ENCODE data around the gene CD74. TPM values are rescaled to one million over a fixed set of nuclear protein-coding genes. Genes with fewer than 3 reads are reported as not detected.

CD74 gene
- total RNA-seq, 1 donor from 2014 or later, result 15.7 TPM

DNA sequence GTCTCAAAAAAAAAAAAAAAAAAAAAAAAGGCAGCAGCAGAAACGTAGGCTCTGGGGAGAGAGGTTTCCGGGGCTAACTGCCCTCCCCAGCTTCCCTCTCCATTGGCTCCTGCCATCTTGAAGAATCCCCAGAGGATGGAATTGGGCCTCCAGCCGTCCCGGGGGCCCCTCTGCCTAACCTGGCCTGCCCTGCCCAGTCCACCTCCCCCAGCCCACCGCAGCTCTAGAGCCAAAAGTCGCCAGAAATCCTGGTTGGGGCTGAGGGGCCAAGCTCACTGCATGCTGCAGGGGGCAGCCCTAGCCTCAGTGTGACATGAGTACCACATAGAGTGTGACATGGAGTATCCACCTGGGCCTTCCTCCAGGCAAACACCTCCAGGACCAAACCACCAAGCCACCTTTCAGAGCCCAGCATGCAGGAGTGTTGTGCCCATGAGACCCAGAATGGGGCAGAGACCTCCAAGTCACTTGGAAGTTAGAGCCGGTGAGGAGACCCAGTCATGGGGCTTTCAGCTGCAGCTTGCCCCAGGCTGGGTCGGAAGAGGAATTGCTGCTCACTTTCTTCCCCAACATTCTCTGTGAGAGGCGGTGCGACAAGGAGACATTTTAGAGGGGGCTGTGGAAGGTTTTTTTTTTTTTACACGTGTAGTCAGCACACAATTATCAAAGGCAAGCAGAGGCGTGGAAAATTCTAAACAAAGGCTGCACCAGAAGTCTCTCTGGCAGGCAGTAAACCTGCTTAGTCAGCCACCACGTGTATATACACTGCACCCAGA is 17.6 kb downstream of the CD74 start:
- no peak overlapping the region for H3K4me3 Mint-ChIP-seq (ENCODE audit: unreplicated experiment)
- no peak for TF ChIP-seq EZH2 (IDR thresholded peaks at IDR 0.05; ENCODE audit: insufficient read depth, low read length)
- TF ChIP-seq, protein P1, sequence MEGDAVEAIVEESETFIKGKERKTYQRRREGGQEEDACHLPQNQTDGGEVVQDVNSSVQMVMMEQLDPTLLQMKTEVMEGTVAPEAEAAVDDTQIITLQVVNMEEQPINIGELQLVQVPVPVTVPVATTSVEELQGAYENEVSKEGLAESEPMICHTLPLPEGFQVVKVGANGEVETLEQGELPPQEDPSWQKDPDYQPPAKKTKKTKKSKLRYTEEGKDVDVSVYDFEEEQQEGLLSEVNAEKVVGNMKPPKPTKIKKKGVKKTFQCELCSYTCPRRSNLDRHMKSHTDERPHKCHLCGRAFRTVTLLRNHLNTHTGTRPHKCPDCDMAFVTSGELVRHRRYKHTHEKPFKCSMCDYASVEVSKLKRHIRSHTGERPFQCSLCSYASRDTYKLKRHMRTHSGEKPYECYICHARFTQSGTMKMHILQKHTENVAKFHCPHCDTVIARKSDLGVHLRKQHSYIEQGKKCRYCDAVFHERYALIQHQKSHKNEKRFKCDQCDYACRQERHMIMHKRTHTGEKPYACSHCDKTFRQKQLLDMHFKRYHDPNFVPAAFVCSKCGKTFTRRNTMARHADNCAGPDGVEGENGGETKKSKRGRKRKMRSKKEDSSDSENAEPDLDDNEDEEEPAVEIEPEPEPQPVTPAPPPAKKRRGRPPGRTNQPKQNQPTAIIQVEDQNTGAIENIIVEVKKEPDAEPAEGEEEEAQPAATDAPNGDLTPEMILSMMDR (IDR thresholded peaks at IDR 0.05; ENCODE audit: insufficient read depth, low read depth, low read length), result no peak
- no peak for FAIRE-seq
- no peaks in the 10 kb centered on the region for H3K27me3 Mint-ChIP-seq (ENCODE audit: low read depth, unreplicated experiment)
- peaks cover 42% of the 10 kb centered on the region for H3K36me3 Mint-ChIP-seq (ENCODE audit: low read depth, unreplicated experiment)
- Histone ChIP-seq H3K4me1 (ENCODE audit: insufficient read depth, low read length) (peaks cover 4% of the 10 kb centered on the region), H3K9me3 (ENCODE audit: insufficient read depth, low read depth, low read length) (no peaks in the 10 kb centered on the region), H2AFZ (ENCODE audit: low read depth, low read length) (no peak overlapping the region), H3K36me3 (ENCODE audit: insufficient read depth, low read length) (peaks cover 36% of the 10 kb centered on the region), H3K4me3 (ENCODE audit: insufficient read depth, low read depth, low read length) (no peak overlapping the region), H3K27me3 (ENCODE audit: insufficient read depth, low read length) (no peaks in the 10 kb centered on the region), H3K4me2 (ENCODE audit: low read length) (no peak overlapping the region), H3K27ac (ENCODE audit: low read depth, low read length) (no peak overlapping the region), H4K20me1 (ENCODE audit: insufficient read depth, low read length) (no peaks in the 10 kb centered on the region), H3K79me2 (ENCODE audit: insufficient read depth, low read length) (no peaks in the 10 kb centered on the region), H3K9ac (ENCODE audit: low read length) (no peak overlapping the region)
- no peak for DNase-seq (ENCODE audit: low read depth)
- peaks cover 14% of the 10 kb centered on the region for H3K4me1 Mint-ChIP-seq (ENCODE audit: low read depth, unreplicated experiment)
- no peaks in the 10 kb centered on the region for H3K9me3 Mint-ChIP-seq (ENCODE audit: unreplicated experiment)
- H3K27ac Mint-ChIP-seq (ENCODE audit: unreplicated experiment), result no peak overlapping the region

DNA sequence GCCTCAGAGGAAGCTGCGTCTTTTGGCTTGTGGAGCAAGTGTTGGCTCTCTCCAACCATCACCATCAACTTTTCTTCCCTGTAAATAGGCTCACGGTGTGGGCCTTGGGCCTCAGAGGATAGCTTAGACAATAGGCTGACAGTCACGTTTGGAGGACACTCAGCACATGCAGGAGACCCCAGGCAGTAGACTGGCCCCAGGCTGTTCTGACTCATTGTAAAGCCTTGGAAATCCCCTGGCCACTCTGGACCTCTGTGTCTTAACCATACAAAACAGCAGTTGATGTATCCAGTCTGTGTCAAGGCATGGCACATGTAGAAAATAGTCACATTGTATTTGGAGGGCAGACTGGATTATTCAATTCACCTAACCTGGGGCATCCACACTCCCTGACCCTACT is 18.6 kb downstream of the CD74 start:
- H2AFZ ChIP-seq (ENCODE audit: low read depth, low read length), result no peak overlapping the region
- DNase-seq (ENCODE audit: low read depth) (no peak), FAIRE-seq (no peak)
- H3K27ac Mint-ChIP-seq (ENCODE audit: unreplicated experiment), result no peak overlapping the region
- peaks cover 41% of the 10 kb centered on the region for H3K36me3 Mint-ChIP-seq (ENCODE audit: low read depth, unreplicated experiment)
- H3K4me1 ChIP-seq (ENCODE audit: insufficient read depth, low read length), result peaks cover 4% of the 10 kb centered on the region
- no peaks in the 10 kb centered on the region for H3K27me3 ChIP-seq (ENCODE audit: insufficient read depth, low read length)
- no peak overlapping the region for H3K9ac ChIP-seq (ENCODE audit: low read length)
- H3K4me3 Mint-ChIP-seq (ENCODE audit: unreplicated experiment), result no peak overlapping the region
- no peak overlapping the region for H3K27ac ChIP-seq (ENCODE audit: low read depth, low read length)
- no peak overlapping the region for H3K4me3 ChIP-seq (ENCODE audit: insufficient read depth, low read depth, low read length)
- peaks cover 39% of the 10 kb centered on the region for H3K36me3 ChIP-seq (ENCODE audit: insufficient read depth, low read length)
- H3K9me3 ChIP-seq (ENCODE audit: insufficient read depth, low read depth, low read length), result no peaks in the 10 kb centered on the region
- no peaks in the 10 kb centered on the region for H4K20me1 ChIP-seq (ENCODE audit: insufficient read depth, low read length)
- TF ChIP-seq, protein P1 (IDR thresholded peaks at IDR 0.05; ENCODE audit: insufficient read depth, low read depth, low read length), result no peak
- TF ChIP-seq EZH2 (IDR thresholded peaks at IDR 0.05; ENCODE audit: insufficient read depth, low read length), result no peak
- no peaks in the 10 kb centered on the region for H3K27me3 Mint-ChIP-seq (ENCODE audit: low read depth, unreplicated experiment)
- peaks cover 7% of the 10 kb centered on the region for H3K4me1 Mint-ChIP-seq (ENCODE audit: low read depth, unreplicated experiment)
- no peaks in the 10 kb centered on the region for H3K79me2 ChIP-seq (ENCODE audit: insufficient read depth, low read length)
- H3K4me2 ChIP-seq (ENCODE audit: low read length), result no peak overlapping the region
- no peaks in the 10 kb centered on the region for H3K9me3 Mint-ChIP-seq (ENCODE audit: unreplicated experiment)

DNA sequence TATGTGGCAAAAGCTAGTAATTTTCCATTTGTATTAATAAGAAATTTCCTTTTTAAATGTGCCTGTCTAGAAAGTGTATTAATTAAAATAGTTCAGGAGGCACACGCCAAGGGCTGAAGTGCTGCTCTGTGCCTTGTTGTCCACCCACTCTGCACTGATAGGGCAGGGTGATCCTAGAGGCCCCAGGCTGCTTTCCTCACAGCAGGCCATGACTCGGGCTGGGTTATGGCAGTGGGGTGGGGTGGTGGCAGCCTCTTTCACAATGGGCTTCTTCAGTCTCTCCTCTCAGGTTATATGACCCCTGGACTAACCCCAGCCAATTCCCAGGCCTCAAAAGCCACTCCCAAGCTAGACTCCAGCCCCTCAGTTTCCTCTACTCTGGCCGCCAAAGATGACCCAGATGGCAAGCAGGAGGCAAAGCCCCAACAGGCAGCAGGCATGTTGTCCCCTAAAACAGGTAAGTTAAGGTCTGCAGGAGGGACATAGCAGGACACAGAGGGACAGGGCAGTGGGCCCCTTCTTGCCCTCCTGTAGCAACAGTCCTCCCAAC is 19.5 kb downstream of the CD74 start:
- no peak overlapping the region for H3K27ac Mint-ChIP-seq (ENCODE audit: unreplicated experiment)
- peaks cover 4% of the 10 kb centered on the region for H3K4me1 ChIP-seq (ENCODE audit: insufficient read depth, low read length)
- H3K27me3 ChIP-seq (ENCODE audit: insufficient read depth, low read length), result no peaks in the 10 kb centered on the region
- H3K4me2 ChIP-seq (ENCODE audit: low read length), result no peak overlapping the region
- no peaks in the 10 kb centered on the region for H3K27me3 Mint-ChIP-seq (ENCODE audit: low read depth, unreplicated experiment)
- no peak overlapping the region for H3K27ac ChIP-seq (ENCODE audit: low read depth, low read length)
- FAIRE-seq (no peak), DNase-seq (ENCODE audit: low read depth) (no peak)
- H3K9me3 ChIP-seq (ENCODE audit: insufficient read depth, low read depth, low read length), result no peaks in the 10 kb centered on the region
- H3K9me3 Mint-ChIP-seq (ENCODE audit: unreplicated experiment), result no peaks in the 10 kb centered on the region
- H2AFZ ChIP-seq (ENCODE audit: low read depth, low read length), result no peak overlapping the region
- no peak overlapping the region for H3K9ac ChIP-seq (ENCODE audit: low read length)
- peaks cover 39% of the 10 kb centered on the region for H3K36me3 ChIP-seq (ENCODE audit: insufficient read depth, low read length)
- H3K4me3 ChIP-seq (ENCODE audit: insufficient read depth, low read depth, low read length), result no peak overlapping the region
- TF ChIP-seq EZH2 (IDR thresholded peaks at IDR 0.05; ENCODE audit: insufficient read depth, low read length), result no peak
- TF ChIP-seq, protein P1 (IDR thresholded peaks at IDR 0.05; ENCODE audit: insufficient read depth, low read depth, low read length), result no peak
- H3K36me3 Mint-ChIP-seq (ENCODE audit: low read depth, unreplicated experiment), result peaks cover 35% of the 10 kb centered on the region
- peaks cover 2% of the 10 kb centered on the region for H3K4me1 Mint-ChIP-seq (ENCODE audit: low read depth, unreplicated experiment)
- H3K4me3 Mint-ChIP-seq (ENCODE audit: unreplicated experiment), result no peak overlapping the region
- H3K79me2 ChIP-seq (ENCODE audit: insufficient read depth, low read length), result no peaks in the 10 kb centered on the region
- no peaks in the 10 kb centered on the region for H4K20me1 ChIP-seq (ENCODE audit: insufficient read depth, low read length)

Data from astrocyte (in vitro differentiated cells and primary cell).